Measurements from ENCODE around the gene CENPB.
A peak's percentile ranks its signal among the peaks of the same experiment; 100 is the strongest.

CENPB gene

DNA sequence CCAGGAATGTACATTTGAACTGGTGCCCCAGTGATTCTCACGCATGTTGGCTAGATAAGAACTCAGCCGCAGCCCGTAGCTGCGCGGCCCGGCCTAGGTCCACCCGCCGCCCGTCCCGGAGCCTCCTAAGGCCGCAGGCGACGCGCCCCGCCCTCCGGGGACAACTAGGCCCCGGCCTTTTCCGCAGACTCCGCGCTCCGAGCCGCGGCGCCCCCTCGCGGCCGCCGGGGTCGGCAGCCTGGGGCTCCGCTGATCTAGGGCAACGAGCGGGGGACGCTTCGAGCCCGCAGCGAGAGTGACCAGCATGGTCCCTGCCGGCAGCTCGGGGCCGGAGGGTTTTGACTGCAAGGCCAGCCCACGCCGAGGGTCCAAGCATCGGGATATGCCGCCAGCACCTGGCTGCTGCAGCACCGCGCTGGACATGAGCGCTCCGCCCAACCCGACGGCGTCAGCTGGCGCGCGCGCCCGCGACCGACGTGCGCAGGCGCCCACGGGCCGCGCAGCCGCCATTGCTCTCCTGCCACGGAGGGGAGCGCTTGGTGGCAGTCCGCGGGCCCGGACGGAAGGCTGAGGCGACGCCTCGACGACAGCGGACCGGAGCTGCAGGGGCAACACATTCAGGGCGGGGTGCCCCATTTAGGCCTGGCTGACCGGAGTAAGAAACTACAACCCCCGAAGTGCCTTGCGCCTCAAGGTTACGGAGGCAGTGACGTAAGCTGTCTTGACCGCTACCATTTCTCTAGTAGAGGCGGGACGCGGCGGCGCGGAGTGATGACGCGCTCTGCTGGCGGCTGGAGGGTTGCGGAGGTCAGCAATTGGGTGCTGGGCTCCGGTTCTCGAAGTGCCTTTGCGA is 33.7 kb upstream of the CENPB start, which contains the start of gene AP5S1:
Gene AP5S1, plus strand, starts transcription at position 500 of the 853 bp plus-strand sequence. CDS start 1,571 bp downstream, outside the sequence.
- Histone ChIP-seq H3K27ac (peak within 1 kb of the TSS; percentile 94), H4K20me1 (ENCODE audit: insufficient read depth) (no peaks in the 10 kb centered on the region), H3K4me2 (peak within 1 kb of the TSS; percentile 62), H3K27me3 (ENCODE audit: insufficient read depth, low read depth) (no peaks in the 10 kb centered on the region), H3K4me3 (IDR thresholded peaks at IDR 0.05; ENCODE audit: insufficient read depth, low read depth, low read length) (no peak within 1 kb of the TSS), H3K4me1 (ENCODE audit: low read depth, poor library complexity, severe bottlenecking) (peaks cover 12% of the 10 kb centered on the region), H3K36me3 (ENCODE audit: insufficient read depth) (no peaks in the 10 kb centered on the region), H2AFZ (ENCODE audit: low read depth) (peak within 1 kb of the TSS; percentile 85), H3K9ac (peak within 1 kb of the TSS; percentile 96), H3K79me2 (ENCODE audit: insufficient read depth, low read depth) (no peaks in the 10 kb centered on the region)
- TF ChIP-seq CTCF (conservative IDR thresholded peaks at IDR 0.05; ENCODE audit: low read depth, low read length) = peak; percentile 78

DNA sequence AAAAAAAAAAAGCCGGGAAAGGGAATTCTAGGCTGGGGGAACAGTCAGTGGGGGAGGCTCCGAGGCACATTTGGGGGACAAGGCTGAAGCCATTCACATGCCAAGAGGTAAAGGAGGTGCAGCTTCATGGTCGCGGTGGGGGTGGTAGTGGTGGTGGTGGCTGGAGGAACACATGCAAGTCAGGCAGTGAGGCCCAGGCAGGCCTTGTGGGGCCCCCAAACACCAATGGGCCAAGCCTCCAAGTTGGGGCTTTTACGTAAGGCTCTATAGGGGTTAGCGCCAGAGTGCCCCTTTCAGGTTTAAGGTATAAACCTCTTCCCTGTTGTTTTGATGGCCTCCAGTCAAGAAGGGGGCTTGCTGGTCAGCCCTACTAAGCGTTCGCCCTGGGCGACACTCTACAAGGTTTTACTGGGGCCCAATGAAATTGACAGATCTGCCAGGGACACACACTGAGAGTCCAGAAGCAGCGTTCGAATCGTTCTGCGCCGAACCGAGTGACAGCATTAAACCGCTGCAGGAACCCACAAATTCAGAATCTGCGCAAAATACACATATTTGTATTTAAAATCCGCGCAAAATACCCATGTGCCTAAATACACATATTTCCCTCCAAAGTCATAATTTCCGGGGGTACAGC is 33.0 kb upstream of the CENPB start:
- H3K36me3 ChIP-seq (ENCODE audit: insufficient read depth) = no peaks in the 10 kb centered on the region
- no peak overlapping the region for H3K4me3 ChIP-seq (IDR thresholded peaks at IDR 0.05; ENCODE audit: insufficient read depth, low read depth, low read length)
- peak overlapping the region; percentile 85; the same call in 1 of the 2 replicates for H2AFZ ChIP-seq (ENCODE audit: low read depth)
- no peaks in the 10 kb centered on the region for H3K79me2 ChIP-seq (ENCODE audit: insufficient read depth, low read depth)
- H4K20me1 ChIP-seq (ENCODE audit: insufficient read depth) = no peaks in the 10 kb centered on the region
- peak overlapping the region; percentile 94 for H3K27ac ChIP-seq
- H3K4me2 ChIP-seq = peak overlapping the region; percentile 33; the same call in 1 of the 2 replicates
- H3K27me3 ChIP-seq (ENCODE audit: insufficient read depth, low read depth) = no peaks in the 10 kb centered on the region
- TF ChIP-seq CTCF (conservative IDR thresholded peaks at IDR 0.05; ENCODE audit: low read depth, low read length) = no peak
- H3K4me1 ChIP-seq (ENCODE audit: low read depth, poor library complexity, severe bottlenecking) = peaks cover 12% of the 10 kb centered on the region
- peak overlapping the region; percentile 96; the same call in 1 of the 2 replicates for H3K9ac ChIP-seq

- H4K20me1 ChIP-seq (ENCODE audit: insufficient read depth) = no peaks in the 10 kb centered on the region
- no peak overlapping the region for H3K27ac ChIP-seq
- no peak overlapping the region; the same call in 1 of the 2 replicates for H2AFZ ChIP-seq (ENCODE audit: low read depth)
- H3K4me2 ChIP-seq = no peak overlapping the region
- H3K27me3 ChIP-seq (ENCODE audit: insufficient read depth, low read depth) = no peaks in the 10 kb centered on the region
- TF ChIP-seq CTCF (conservative IDR thresholded peaks at IDR 0.05; ENCODE audit: low read depth, low read length) = peak; percentile 40; the same call in 1 of the 2 replicates
- H3K79me2 ChIP-seq (ENCODE audit: insufficient read depth, low read depth) = no peaks in the 10 kb centered on the region
- no peaks in the 10 kb centered on the region for H3K36me3 ChIP-seq (ENCODE audit: insufficient read depth)
- peaks cover 12% of the 10 kb centered on the region for H3K4me1 ChIP-seq (ENCODE audit: low read depth, poor library complexity, severe bottlenecking)
- H3K4me3 ChIP-seq (IDR thresholded peaks at IDR 0.05; ENCODE audit: insufficient read depth, low read depth, low read length) = no peak overlapping the region
- no peak overlapping the region for H3K9ac ChIP-seq
Measured at GRCh38 chr20:3818155-3819151, 31.9 kb upstream of the CENPB start.
